Measurements from ENCODE around the gene CNTD1. TPM values are rescaled to one million over a fixed set of nuclear protein-coding genes. Genes with fewer than 3 reads are reported as not detected.

The CNTD1 gene
- total RNA-seq, 1 experiment from 2014 or later = not detected

DNA sequence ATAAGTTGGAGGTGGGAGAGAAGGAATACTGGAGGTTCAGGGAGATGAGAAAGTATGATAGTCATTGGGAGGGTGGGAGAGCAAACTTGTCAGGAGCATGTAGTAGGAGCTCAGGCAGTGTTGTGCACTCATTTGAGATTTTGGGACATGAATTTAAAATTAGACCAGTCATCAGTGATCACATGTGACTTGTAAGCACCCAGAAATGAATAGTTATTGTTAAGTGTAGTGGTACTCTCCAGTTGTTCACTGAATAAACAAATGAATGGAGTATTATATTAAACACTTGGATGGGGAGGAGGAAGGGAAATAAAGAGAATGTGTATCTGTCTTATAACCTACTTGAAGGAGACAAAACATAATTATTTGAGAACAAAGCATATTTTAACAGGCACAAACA, 32.3 kb downstream of the CNTD1 start:
- Mint-ChIP-seq H3K9me3 (no peaks in the 10 kb centered on the region), H3K4me3 (no peak overlapping the region), H3K27ac (no peak overlapping the region), H3K36me3 (peaks cover 3% of the 10 kb centered on the region; the same call in 1 of the 2 replicates), H3K27me3 (ENCODE audit: low read depth) (peaks cover 27% of the 10 kb centered on the region), H3K4me1 (peaks cover 16% of the 10 kb centered on the region)
- CTCF ChIA-PET = no interaction called here
- POLR2A ChIA-PET = no interaction called here
- no peak for ATAC-seq
- DNase-seq (ENCODE audit: low spot score) = no peak
- TF ChIP-seq ZBTB21 (CRISPR knock-in tag; IDR thresholded peaks at IDR 0.05; ENCODE audit: borderline replicate concordance) (no peak), NR1H2 (CRISPR knock-in tag; IDR thresholded peaks at IDR 0.05) (no peak), ZNF671 (CRISPR knock-in tag; IDR thresholded peaks at IDR 0.05) (no peak), ZNF263 (CRISPR knock-in tag; IDR thresholded peaks at IDR 0.05; ENCODE audit: low read depth) (no peak), NR3C1 (CRISPR knock-in tag; conservative IDR thresholded peaks at IDR 0.05; ENCODE audit: low read depth) (no peak), ELF4 (CRISPR knock-in tag; IDR thresholded peaks at IDR 0.05; ENCODE audit: low read depth) (no peak), FOXP1 (CRISPR knock-in tag; IDR thresholded peaks at IDR 0.05; ENCODE audit: borderline replicate concordance) (no peak), PRRX2 (CRISPR knock-in tag; IDR thresholded peaks at IDR 0.05) (no peak)

DNA sequence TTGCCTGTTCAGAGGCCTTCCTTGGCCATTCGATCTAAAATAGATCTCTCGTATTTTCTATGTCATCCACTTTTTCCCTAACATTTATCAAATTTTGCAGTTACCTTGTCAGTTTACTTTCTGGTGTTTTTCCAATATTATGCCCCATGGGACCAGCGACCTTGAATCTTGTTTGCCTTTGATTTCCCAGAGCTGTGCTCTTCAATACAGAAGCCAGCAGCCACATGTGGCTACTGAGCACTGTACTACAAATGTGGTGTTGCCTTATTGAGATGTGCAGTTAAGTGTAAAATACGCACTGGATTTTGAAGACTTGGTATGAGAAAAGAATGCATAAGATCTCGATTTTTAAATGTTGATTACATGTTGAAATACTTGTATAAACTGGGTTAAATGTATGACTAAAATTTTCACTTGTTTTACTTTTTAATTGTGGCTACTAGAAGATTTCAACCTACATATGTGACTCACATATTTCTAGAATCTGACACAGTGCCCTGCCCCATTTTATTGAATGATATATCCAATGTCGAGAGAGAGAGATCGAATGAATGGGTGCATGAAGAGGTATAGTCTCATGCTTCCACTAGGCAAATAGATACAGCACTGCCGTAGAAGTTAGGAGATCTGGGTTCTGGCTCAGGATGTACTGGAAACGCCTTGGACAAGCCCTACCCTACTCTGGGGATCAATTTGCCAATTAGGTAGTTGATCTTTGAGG, 33.7 kb downstream of the CNTD1 start:
- DNase-seq (ENCODE audit: low spot score) (no peak), ATAC-seq (peak; percentile 25)
- CTCF ChIA-PET = interaction anchor here (1.2 to 3.8 kb wide), 2 partner anchors 8 to 12 kb away, joined by 3 to 19 read pairs; partner anchors contain the start of gene BECN1
- Mint-ChIP-seq H3K27ac (peak overlapping the region; percentile 97), H3K4me1 (peaks cover 16% of the 10 kb centered on the region), H3K4me3 (peak overlapping the region; percentile 93), H3K9me3 (no peaks in the 10 kb centered on the region), H3K36me3 (peaks cover 10% of the 10 kb centered on the region; the same call in 1 of the 2 replicates), H3K27me3 (ENCODE audit: low read depth) (peaks cover 21% of the 10 kb centered on the region)
- TF ChIP-seq GABPB1 (CRISPR knock-in tag; IDR thresholded peaks at IDR 0.05) = peak; percentile 45; the same call in 1 of the 2 replicates
- TF ChIP-seq, protein P1, sequence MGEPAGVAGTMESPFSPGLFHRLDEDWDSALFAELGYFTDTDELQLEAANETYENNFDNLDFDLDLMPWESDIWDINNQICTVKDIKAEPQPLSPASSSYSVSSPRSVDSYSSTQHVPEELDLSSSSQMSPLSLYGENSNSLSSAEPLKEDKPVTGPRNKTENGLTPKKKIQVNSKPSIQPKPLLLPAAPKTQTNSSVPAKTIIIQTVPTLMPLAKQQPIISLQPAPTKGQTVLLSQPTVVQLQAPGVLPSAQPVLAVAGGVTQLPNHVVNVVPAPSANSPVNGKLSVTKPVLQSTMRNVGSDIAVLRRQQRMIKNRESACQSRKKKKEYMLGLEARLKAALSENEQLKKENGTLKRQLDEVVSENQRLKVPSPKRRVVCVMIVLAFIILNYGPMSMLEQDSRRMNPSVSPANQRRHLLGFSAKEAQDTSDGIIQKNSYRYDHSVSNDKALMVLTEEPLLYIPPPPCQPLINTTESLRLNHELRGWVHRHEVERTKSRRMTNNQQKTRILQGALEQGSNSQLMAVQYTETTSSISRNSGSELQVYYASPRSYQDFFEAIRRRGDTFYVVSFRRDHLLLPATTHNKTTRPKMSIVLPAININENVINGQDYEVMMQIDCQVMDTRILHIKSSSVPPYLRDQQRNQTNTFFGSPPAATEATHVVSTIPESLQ (CRISPR knock-in tag; IDR thresholded peaks at IDR 0.05) = no peak
- POLR2A ChIA-PET = interaction anchor here (1.4 kb wide), 1 partner anchor 13 kb away, joined by 3 read pairs; no protein-coding TSS in a partner anchor

DNA sequence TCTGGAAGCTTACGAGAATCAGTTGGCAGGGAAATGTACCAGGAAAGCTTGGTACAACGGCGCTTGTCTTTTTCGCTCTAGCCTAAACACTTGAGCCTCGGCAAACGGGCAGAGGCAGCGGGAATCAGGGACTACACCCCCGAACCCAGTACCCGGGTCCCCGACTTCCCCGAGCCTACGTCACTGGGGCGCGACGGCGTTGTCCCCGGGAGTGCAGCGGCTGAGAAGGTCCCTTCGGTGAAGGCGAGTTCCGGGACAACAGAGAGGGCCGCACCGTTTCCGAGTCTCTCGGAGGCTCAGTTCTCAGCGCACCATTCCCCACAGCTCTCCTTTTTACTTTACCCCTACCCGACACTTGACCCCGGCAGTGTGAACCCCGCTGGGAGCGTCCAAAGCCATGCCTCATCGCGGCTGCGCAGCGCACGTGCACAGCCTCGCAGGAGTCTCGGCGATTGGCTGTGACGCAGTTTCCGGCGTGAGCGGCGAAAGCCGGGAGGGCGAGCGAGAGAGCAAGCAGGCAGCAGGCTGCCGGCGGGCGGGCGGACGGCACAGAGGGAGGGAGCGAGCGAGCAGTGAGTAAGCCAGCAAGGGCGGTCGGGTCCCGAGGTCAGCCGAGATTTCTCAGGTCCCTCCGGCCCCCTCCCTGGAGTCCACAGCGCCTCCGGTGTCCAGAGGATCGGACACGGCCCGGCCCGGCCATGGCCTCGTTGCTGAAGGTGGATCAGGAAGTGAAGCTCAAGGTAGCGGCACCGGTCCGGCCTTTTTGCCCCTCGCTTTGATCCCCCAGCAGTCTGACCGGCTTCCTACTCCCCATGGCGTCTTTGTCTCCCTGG, 34.5 kb downstream of the CNTD1 start, which contains the start of gene PSME3:
TSS of gene PSME3 (plus strand) at position 464 of the 833 bp plus-strand sequence. CDS start at position 699, 235 bp downstream.
- H3K27me3 Mint-ChIP-seq (ENCODE audit: low read depth) = peaks cover 14% of the 10 kb centered on the region
- peak within 1 kb of the TSS; percentile 93 for H3K4me3 Mint-ChIP-seq
- no peaks in the 10 kb centered on the region for H3K9me3 Mint-ChIP-seq
- ATAC-seq = peak; percentile 86
- H3K4me1 Mint-ChIP-seq = peaks cover 16% of the 10 kb centered on the region
- ChIA-PET POLR2A (interaction anchor here (1.0 to 1.4 kb wide), 3 partner anchors 12 to 165 kb away, joined by 3 read pairs; partner anchors contain the start of genes AOC3 and RPL27), CTCF (interaction anchor here (0.9 to 3.8 kb wide), 6 partner anchors 9 to 153 kb away, joined by 3 to 19 read pairs (median 5); partner anchors contain the start of gene BECN1)
- DNase-seq (ENCODE audit: low spot score) = peak; percentile 91
- peak within 1 kb of the TSS; percentile 97 for H3K27ac Mint-ChIP-seq
- peaks cover 17% of the 10 kb centered on the region for H3K36me3 Mint-ChIP-seq
- TF ChIP-seq, protein P2, sequence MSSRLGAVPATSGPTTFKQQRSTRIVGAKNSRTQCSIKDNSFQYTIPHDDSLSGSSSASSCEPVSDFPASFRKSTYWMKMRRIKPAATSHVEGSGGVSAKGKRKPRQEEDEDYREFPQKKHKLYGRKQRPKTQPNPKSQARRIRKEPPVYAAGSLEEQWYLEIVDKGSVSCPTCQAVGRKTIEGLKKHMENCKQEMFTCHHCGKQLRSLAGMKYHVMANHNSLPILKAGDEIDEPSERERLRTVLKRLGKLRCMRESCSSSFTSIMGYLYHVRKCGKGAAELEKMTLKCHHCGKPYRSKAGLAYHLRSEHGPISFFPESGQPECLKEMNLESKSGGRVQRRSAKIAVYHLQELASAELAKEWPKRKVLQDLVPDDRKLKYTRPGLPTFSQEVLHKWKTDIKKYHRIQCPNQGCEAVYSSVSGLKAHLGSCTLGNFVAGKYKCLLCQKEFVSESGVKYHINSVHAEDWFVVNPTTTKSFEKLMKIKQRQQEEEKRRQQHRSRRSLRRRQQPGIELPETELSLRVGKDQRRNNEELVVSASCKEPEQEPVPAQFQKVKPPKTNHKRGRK (CRISPR knock-in tag; IDR thresholded peaks at IDR 0.05; ENCODE audit: borderline replicate concordance) = no peak
- TF ChIP-seq NR3C1 (CRISPR knock-in tag; conservative IDR thresholded peaks at IDR 0.05; ENCODE audit: low read depth) (no peak), RORB (CRISPR knock-in tag; IDR thresholded peaks at IDR 0.05) (no peak), ZNF138 (CRISPR knock-in tag; conservative IDR thresholded peaks at IDR 0.05) (no peak), CBFB (CRISPR knock-in tag; IDR thresholded peaks at IDR 0.05; ENCODE audit: low read depth) (peak; percentile 40; the same call in 1 of the 2 replicates), CREB1 (CRISPR knock-in tag; IDR thresholded peaks at IDR 0.05) (peak; percentile 88; the same call in 1 of the 2 replicates), JUN (CRISPR knock-in tag; IDR thresholded peaks at IDR 0.05) (peak; percentile 81; the same call in 1 of the 2 replicates), HMGA2 (CRISPR knock-in tag; IDR thresholded peaks at IDR 0.05) (no peak), JAZF1 (CRISPR knock-in tag; IDR thresholded peaks at IDR 0.05) (no peak)
- TF ChIP-seq, protein P3, sequence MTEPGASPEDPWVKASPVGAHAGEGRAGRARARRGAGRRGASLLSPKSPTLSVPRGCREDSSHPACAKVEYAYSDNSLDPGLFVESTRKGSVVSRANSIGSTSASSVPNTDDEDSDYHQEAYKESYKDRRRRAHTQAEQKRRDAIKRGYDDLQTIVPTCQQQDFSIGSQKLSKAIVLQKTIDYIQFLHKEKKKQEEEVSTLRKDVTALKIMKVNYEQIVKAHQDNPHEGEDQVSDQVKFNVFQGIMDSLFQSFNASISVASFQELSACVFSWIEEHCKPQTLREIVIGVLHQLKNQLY (CRISPR knock-in tag; IDR thresholded peaks at IDR 0.05) = no peak
- TF ChIP-seq, protein P4, sequence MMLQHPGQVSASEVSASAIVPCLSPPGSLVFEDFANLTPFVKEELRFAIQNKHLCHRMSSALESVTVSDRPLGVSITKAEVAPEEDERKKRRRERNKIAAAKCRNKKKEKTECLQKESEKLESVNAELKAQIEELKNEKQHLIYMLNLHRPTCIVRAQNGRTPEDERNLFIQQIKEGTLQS (CRISPR knock-in tag; conservative IDR thresholded peaks at IDR 0.05) = no peak
- TF ChIP-seq, protein P5, sequence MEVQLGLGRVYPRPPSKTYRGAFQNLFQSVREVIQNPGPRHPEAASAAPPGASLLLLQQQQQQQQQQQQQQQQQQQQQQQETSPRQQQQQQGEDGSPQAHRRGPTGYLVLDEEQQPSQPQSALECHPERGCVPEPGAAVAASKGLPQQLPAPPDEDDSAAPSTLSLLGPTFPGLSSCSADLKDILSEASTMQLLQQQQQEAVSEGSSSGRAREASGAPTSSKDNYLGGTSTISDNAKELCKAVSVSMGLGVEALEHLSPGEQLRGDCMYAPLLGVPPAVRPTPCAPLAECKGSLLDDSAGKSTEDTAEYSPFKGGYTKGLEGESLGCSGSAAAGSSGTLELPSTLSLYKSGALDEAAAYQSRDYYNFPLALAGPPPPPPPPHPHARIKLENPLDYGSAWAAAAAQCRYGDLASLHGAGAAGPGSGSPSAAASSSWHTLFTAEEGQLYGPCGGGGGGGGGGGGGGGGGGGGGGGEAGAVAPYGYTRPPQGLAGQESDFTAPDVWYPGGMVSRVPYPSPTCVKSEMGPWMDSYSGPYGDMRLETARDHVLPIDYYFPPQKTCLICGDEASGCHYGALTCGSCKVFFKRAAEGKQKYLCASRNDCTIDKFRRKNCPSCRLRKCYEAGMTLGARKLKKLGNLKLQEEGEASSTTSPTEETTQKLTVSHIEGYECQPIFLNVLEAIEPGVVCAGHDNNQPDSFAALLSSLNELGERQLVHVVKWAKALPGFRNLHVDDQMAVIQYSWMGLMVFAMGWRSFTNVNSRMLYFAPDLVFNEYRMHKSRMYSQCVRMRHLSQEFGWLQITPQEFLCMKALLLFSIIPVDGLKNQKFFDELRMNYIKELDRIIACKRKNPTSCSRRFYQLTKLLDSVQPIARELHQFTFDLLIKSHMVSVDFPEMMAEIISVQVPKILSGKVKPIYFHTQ (CRISPR knock-in tag; IDR thresholded peaks at IDR 0.05) = 0 out of 2 replicates have a peak, but pooled peaks have one; percentile 26
- TF ChIP-seq, protein P6, sequence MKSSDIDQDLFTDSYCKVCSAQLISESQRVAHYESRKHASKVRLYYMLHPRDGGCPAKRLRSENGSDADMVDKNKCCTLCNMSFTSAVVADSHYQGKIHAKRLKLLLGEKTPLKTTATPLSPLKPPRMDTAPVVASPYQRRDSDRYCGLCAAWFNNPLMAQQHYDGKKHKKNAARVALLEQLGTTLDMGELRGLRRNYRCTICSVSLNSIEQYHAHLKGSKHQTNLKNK (CRISPR knock-in tag; IDR thresholded peaks at IDR 0.05) = peak; percentile 67; the same call in 1 of the 2 replicates

Measured in WTC11 (cell line).